Brain microvascular endothelial cell (primary cell): ENCODE results near the gene ZFAND3.

Source experiments
- DNase-seq: peaks from one replicate; pipeline ENCODE4 v3.0.0-alpha.2; 2020
- H3K27ac ChIP-seq: fragments of 250-450 bp; sonication (Bioruptor Pico); 2 replicates; pipeline ENCODE4 v1.5.1; 2020; ENCODE audit warnings: mild to moderate bottlenecking, moderate library complexity
- H3K27me3 ChIP-seq: fragments of 250-450 bp; sonication (Bioruptor Pico); replicated peaks from 2 replicates; pipeline ENCODE4 v1.5.1; 2020; ENCODE audit warnings: mild to moderate bottlenecking
- H3K36me3 ChIP-seq: fragments of 250-450 bp; sonication (Bioruptor Pico); replicated peaks from 2 replicates; pipeline ENCODE4 v1.5.1; 2020; ENCODE audit warnings: mild to moderate bottlenecking
- H3K4me3 ChIP-seq: 2 replicates; pipeline ENCODE4 v1.5.1; 2011; ENCODE audit warnings: low read depth, mild to moderate bottlenecking, control low read depth, low read length, moderate library complexity
- in situ Hi-C: cut with HindIII; loops from 2 replicates; pipeline ENCODE4 v1.10.0; 2017; ENCODE audit warnings: low sequenced_read_pairs, low pct_ligation_motif_present
- TF ChIP-seq, protein P1 (sequence below): IDR thresholded peaks from 2 replicates; pipeline ENCODE4 v1.5.1; 2011; ENCODE audit warnings: low read depth, mild to moderate bottlenecking, moderate library complexity, low read length, control low read depth, inconsistent platforms; ENCODE audit errors: missing control alignments

ZFAND3 gene

DNA sequence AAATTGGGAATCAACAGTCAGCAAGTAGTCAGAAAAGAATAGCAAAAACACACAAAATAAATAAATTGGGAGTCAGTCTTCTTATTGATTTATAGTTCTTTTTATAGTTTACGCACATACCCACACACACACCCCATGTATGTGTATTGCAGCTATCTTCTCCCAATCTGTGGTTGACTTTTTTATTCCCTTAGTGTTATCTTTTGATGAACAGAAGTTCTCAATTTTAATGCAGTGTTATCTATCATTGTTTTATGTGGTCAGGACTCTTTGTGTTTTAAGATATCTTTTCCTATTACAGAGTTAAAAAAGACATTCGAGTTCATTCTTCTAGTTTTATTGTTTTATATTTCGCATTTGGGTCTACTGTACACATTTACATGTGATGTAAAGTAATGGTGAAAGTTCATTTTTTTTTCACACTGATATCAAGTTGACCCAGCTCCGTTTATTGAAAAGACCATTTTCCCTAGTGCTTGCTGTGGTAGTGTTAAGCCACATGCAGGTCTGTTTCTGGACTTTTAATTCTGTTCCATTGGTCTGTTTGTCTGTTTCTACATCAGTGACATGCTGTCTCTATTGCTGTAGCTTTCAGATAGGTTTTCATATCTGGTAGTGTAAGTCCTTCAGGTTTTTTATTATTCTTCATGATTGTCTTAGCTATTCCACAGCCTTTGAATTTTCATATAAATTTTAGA lies 78.4 kb downstream of the ZFAND3 start:
- TF ChIP-seq, protein P1, sequence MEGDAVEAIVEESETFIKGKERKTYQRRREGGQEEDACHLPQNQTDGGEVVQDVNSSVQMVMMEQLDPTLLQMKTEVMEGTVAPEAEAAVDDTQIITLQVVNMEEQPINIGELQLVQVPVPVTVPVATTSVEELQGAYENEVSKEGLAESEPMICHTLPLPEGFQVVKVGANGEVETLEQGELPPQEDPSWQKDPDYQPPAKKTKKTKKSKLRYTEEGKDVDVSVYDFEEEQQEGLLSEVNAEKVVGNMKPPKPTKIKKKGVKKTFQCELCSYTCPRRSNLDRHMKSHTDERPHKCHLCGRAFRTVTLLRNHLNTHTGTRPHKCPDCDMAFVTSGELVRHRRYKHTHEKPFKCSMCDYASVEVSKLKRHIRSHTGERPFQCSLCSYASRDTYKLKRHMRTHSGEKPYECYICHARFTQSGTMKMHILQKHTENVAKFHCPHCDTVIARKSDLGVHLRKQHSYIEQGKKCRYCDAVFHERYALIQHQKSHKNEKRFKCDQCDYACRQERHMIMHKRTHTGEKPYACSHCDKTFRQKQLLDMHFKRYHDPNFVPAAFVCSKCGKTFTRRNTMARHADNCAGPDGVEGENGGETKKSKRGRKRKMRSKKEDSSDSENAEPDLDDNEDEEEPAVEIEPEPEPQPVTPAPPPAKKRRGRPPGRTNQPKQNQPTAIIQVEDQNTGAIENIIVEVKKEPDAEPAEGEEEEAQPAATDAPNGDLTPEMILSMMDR: no peak
- Histone ChIP-seq H3K27me3 (no peaks in the 10 kb centered on the region), H3K4me3 (no peak overlapping the region), H3K27ac (no peak overlapping the region), H3K36me3 (no peaks in the 10 kb centered on the region)
- DNase-seq: no peak
- in situ Hi-C loops: no loop called here

DNA sequence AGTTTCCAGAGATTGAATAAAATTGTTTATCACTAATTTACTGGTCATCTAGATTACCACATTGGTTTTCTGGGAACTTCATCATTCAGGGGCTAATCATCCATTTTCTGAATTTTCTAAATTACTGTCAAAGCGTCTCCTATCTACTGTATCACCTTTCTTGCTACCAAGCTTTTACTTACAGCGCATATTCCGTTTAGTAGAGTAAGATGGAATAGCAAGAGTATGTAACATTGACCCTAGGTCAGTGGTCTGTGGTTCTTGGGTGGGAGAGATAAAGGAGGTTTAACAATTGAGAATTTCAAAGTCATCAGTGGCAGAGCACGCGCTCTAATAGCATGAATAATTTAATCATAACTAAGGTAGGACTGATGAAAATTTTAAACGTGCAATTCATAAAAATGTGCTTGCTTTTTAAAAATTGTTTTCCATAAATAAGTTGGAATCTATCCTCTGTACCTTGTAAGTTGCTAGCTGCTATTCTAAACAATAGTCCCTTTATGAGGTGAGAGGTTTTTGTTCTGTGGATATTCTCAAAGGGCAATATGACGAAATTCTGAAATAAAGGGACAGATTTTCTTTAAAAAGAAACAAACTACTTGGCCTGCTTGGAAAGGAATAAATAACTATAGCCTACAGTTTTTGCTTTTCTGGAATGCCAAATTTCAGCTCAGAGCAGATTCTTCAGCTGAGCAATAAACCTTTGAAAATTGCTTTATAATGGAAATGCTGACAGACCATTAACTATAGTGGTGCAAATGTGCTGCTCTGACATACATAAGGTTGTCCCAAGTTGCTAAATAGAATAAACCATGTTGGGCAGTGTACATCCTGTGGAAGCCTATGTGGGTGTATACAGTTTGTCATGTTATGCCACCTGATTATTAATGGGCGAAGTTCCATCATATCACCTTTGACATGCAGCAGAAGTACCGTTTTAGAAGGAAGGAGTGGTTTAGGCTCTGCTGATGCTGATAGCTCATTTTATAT lies 84.1 kb downstream of the ZFAND3 start:
- in situ Hi-C loops: no loop called here
- Histone ChIP-seq H3K27ac (no peak overlapping the region), H3K36me3 (no peaks in the 10 kb centered on the region), H3K4me3 (no peak overlapping the region), H3K27me3 (no peaks in the 10 kb centered on the region)
- no peak for DNase-seq
- TF ChIP-seq, protein P1: no peak

DNA sequence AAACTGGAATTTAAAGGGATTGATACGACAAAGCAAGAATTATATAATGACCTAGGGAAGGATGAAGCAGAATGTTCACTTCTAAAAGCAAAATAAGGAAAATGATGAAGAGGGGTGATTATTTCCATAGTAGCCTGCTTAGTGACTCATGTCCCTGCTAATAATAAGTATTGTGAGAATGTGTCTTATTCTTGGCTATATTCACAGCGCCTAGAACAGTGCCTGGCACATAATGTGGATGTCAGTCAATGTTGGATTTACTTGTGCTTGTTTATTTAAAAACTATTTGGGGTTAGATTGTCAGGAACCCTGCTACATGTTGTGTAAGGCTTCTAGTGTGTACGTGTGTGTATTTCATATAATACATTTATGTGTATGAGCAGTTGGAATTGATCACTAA lies 85.1 kb downstream of the ZFAND3 start:
- in situ Hi-C loops: no loop called here
- TF ChIP-seq, protein P1: no peak

DNA sequence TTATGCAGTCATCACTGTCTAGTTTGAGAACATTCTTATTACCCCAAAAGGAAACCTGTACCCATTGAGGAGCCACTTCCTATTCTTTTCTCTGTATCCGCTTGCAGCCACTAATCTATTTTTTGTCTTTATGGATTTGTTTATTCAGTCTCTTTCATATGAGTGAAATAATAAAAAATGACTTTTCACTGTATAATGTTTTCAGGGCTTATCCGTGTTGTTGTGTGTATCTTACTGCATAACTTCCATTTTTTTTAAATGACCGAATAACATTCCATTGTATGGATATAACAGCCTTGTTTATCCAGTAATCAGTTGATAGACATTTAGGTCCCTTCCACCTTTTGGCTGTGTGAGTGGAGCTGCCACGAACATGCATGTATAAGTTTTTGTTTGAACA lies 86.6 kb downstream of the ZFAND3 start:
- no peaks in the 10 kb centered on the region for H3K36me3 ChIP-seq
- H3K4me3 ChIP-seq: no peak overlapping the region
- in situ Hi-C loops: no loop called here
- no peaks in the 10 kb centered on the region for H3K27me3 ChIP-seq
- no peak for DNase-seq
- H3K27ac ChIP-seq: no peak overlapping the region
- TF ChIP-seq, protein P1: no peak

More for the DNA sequence above, 85.1 kb downstream of the ZFAND3 start:
- Histone ChIP-seq H3K27ac (no peak overlapping the region), H3K27me3 (no peaks in the 10 kb centered on the region), H3K36me3 (no peaks in the 10 kb centered on the region), H3K4me3 (no peak overlapping the region)
- no peak for DNase-seq

DNA sequence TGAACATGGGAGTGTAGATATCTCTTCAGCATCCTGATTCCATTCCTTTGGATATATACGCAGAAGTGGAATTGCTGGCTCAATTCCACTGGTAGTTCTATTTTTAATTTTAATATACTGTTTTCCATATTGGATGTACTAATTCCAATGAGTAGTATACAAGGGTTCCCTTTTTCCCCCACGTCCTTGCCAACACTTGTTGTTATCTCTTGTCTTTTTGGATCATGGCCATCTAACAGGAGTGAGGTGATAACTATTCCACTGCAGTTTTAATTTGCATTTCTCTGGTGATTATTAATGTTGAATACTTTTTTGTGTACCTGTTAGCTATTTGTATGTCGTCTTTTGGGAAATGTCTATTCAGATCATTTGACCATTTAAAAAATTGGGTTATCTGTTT lies 91.5 kb downstream of the ZFAND3 start:
- Histone ChIP-seq H3K27me3 (no peaks in the 10 kb centered on the region), H3K27ac (no peak overlapping the region), H3K36me3 (no peaks in the 10 kb centered on the region), H3K4me3 (no peak overlapping the region)
- TF ChIP-seq, protein P1: no peak
- in situ Hi-C loops: no loop called here
- DNase-seq: no peak
